Measurements from ENCODE around the gene HADHA. TPM values are rescaled to one million over a fixed set of nuclear protein-coding genes. Genes with fewer than 3 reads are reported as not detected.

The HADHA gene
- total and polyA plus RNA-seq, 3 experiments from 2014 or later, result 116 to 126 (median 122) TPM

- Mint-ChIP-seq H3K4me1 (no peaks in the 10 kb centered on the region), H3K27me3 (peaks cover 0 to under 1% of the 10 kb centered on the region in 2 donors), H3K4me3 (no peak overlapping the region), H3K9me3 (peaks cover 0 to 2% (median 0%) of the 10 kb centered on the region in 5 donors), H3K27ac (no peak overlapping the region), H3K36me3 (peaks cover 0 to 3% (median 0%) of the 10 kb centered on the region in 3 donors)
- no peak for DNase-seq
- H3K36me3 ChIP-seq (ENCODE audit: insufficient read depth, low read length), result no peaks in the 10 kb centered on the region
- H3K27me3 ChIP-seq (ENCODE audit: insufficient read depth, low read length, poor library complexity, severe bottlenecking), result no peaks in the 10 kb centered on the region
- POLR2A ChIA-PET, result no interaction called here
- H3K4me3 ChIP-seq (ENCODE audit: low read length), result no peak overlapping the region
- H3K4me1 ChIP-seq (ENCODE audit: insufficient read depth, low read length), result no peaks in the 10 kb centered on the region
- CTCF ChIA-PET, result no interaction called here
- no peaks in the 10 kb centered on the region for H3K9me3 ChIP-seq (ENCODE audit: low read length)
- no peak overlapping the region for H3K27ac ChIP-seq (ENCODE audit: low read depth, low read length)
Measured at GRCh38 chr2:26161926-26162325, 82.5 kb downstream of the HADHA start.

DNA sequence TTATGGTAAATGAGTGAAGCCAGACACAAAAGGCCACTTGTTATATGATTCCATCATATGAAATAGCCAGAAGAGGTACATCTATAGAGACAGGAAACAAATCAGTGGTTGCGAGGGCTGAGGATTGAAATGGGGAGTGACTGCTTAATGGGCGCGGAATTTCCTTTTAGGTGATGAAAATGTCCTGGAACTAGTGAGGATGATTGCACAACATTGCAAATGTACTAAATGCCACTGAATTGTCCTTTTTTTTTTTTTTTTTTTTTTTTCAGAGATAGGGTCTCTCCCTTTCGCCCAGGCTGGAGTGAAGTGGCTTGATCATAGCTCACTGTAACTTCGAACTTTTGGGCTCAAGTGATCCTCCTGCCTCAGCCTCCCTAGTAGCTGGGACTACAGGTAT, 86.9 kb downstream of the HADHA start:
- no peak overlapping the region for H3K27ac Mint-ChIP-seq

DNA sequence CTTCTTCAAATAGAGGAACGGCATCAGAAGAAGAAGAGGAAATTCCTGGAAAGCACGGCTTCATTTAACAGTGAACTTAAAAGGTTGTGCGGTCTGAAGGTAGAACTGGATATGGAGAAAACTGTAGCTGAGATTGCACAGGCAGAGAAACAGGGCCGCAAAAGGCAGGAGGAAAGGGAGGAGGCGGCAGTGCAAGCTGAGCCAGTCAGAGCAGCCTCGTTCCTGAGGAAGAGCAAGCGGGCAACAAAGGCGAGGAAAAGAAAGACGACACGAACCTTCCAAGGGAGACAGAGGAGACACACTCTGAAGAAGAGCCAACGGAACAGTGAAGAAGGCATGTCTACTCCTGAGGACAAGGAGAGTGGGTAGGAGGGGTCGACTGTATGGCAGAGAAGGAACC, 94.2 kb downstream of the HADHA start:
- Histone ChIP-seq H3K27ac (ENCODE audit: low read depth, low read length) (no peak overlapping the region), H3K4me1 (ENCODE audit: insufficient read depth, low read length) (no peaks in the 10 kb centered on the region), H3K4me3 (ENCODE audit: low read length) (no peak overlapping the region), H3K27me3 (ENCODE audit: insufficient read depth, low read length, poor library complexity, severe bottlenecking) (peaks cover 4% of the 10 kb centered on the region), H3K36me3 (ENCODE audit: insufficient read depth, low read length) (no peaks in the 10 kb centered on the region), H3K9me3 (ENCODE audit: low read length) (no peaks in the 10 kb centered on the region)
- Mint-ChIP-seq H3K4me3 (peak overlapping the region in 1 of 7 donors; percentile 48), H3K36me3 (peaks cover 0 to 12% (median 2%) of the 10 kb centered on the region in 3 donors), H3K27ac (no peak overlapping the region), H3K9me3 (peaks cover 0 to 4% (median 0%) of the 10 kb centered on the region in 5 donors), H3K4me1 (no peaks in the 10 kb centered on the region), H3K27me3 (peaks cover 6 to 41% of the 10 kb centered on the region in 2 donors)
- POLR2A ChIA-PET, result no interaction called here
- CTCF ChIA-PET, result interaction anchor here (1.0 kb wide), 1 partner anchor 200 kb away, joined by 3 read pairs; no protein-coding TSS in a partner anchor
- no peak for DNase-seq

More for the DNA sequence above, 86.9 kb downstream of the HADHA start:
- H3K9me3 Mint-ChIP-seq, result peaks cover 0 to 5% (median 2%) of the 10 kb centered on the region in 5 donors
- peaks cover 8 to 15% of the 10 kb centered on the region in 2 donors for H3K27me3 Mint-ChIP-seq
- Histone ChIP-seq H3K4me3 (ENCODE audit: low read length) (no peak overlapping the region), H3K9me3 (ENCODE audit: low read length) (no peaks in the 10 kb centered on the region), H3K27me3 (ENCODE audit: insufficient read depth, low read length, poor library complexity, severe bottlenecking) (no peaks in the 10 kb centered on the region), H3K36me3 (ENCODE audit: insufficient read depth, low read length) (no peaks in the 10 kb centered on the region), H3K4me1 (ENCODE audit: insufficient read depth, low read length) (no peaks in the 10 kb centered on the region), H3K27ac (ENCODE audit: low read depth, low read length) (no peak overlapping the region)
- DNase-seq, result no peak
- POLR2A ChIA-PET, result no interaction called here
- H3K4me1 Mint-ChIP-seq, result no peaks in the 10 kb centered on the region
- peaks cover 0 to 10% (median 0%) of the 10 kb centered on the region in 3 donors for H3K36me3 Mint-ChIP-seq
- H3K4me3 Mint-ChIP-seq, result no peak overlapping the region
- CTCF ChIA-PET, result no interaction called here

DNA sequence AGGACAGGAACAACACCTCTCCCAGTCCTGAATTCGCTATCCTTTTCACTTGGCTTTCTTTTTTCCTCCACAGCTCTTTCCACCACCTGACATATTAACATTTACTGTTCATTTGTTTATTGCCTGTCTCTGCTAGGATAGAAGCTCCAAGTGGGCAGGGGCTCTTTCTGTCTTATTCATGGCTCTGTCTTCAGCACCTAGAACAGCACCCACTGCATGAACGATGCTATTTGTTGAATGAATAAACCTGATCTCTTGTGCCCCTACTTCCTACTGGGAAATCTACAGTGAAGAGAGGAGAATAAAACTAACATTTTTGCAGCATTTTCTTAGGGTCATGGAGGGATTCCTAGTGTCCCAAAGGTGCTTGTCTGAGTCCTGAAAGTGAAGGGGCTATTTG, 95.9 kb downstream of the HADHA start:
- Mint-ChIP-seq H3K36me3 (peaks cover 0 to 6% (median 2%) of the 10 kb centered on the region in 3 donors), H3K27ac (peak overlapping the region in 1 of 8 donors; percentile 33), H3K4me3 (no peak overlapping the region), H3K27me3 (peaks cover 6 to 30% of the 10 kb centered on the region in 2 donors), H3K9me3 (peaks cover 0 to 2% (median 0%) of the 10 kb centered on the region in 5 donors), H3K4me1 (no peaks in the 10 kb centered on the region)
- ChIA-PET CTCF (no interaction called here), POLR2A (no interaction called here)
- Histone ChIP-seq H3K4me3 (ENCODE audit: low read length) (no peak overlapping the region), H3K4me1 (ENCODE audit: insufficient read depth, low read length) (no peaks in the 10 kb centered on the region), H3K27me3 (ENCODE audit: insufficient read depth, low read length, poor library complexity, severe bottlenecking) (peaks cover 4% of the 10 kb centered on the region), H3K27ac (ENCODE audit: low read depth, low read length) (no peak overlapping the region), H3K36me3 (ENCODE audit: insufficient read depth, low read length) (no peaks in the 10 kb centered on the region), H3K9me3 (ENCODE audit: low read length) (no peaks in the 10 kb centered on the region)
- DNase-seq, result no peak

DNA sequence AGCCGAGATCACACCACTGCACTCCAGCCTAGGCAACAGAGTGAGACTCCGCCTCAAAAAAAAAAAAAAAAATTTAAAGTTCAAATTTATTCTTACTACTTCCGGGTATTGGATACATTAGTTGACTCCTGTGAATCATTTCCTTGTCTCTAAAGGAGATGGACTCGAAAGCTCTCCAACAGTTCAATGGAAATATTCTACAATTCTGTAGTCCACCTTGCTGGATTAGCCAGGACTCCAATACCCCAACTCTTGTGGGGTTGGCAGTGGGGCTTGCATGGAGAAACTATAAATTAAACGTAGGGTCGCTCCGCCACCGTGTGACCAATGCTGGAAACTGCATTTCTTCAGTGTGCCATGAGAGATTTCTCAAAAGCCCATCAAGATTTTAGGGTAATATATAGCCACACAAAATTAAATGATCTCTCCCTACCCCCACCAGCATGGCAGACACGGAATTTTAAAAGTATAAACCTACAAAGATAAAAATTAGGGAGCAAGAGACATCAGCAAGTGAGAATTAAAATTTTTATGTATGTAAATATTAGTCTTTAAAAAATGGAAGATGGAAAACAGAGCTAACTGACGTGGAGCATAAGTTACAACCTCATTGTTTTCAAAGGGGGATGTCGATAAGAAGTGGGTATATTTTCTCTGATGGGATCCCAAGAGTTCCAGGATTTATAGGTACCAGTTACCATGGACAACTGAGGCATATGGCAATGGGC, 99.3 kb downstream of the HADHA start:
- H3K4me3 Mint-ChIP-seq, result no peak overlapping the region

GRCh38 chr2:26144031-26144430, 100.4 kb downstream of the HADHA start:
- Histone ChIP-seq H3K4me3 (ENCODE audit: low read length) (no peak overlapping the region), H3K27me3 (ENCODE audit: insufficient read depth, low read length, poor library complexity, severe bottlenecking) (no peaks in the 10 kb centered on the region), H3K4me1 (ENCODE audit: insufficient read depth, low read length) (no peaks in the 10 kb centered on the region), H3K27ac (ENCODE audit: low read depth, low read length) (no peak overlapping the region), H3K9me3 (ENCODE audit: low read length) (no peaks in the 10 kb centered on the region), H3K36me3 (ENCODE audit: insufficient read depth, low read length) (no peaks in the 10 kb centered on the region)
- ChIA-PET CTCF (interaction anchor here (0.7 to 2.4 kb wide), 4 partner anchors 7 to 285 kb away, joined by 3 to 12 read pairs (median 8); no protein-coding TSS in a partner anchor), POLR2A (no interaction called here)
- Mint-ChIP-seq H3K4me3 (no peak overlapping the region), H3K4me1 (no peaks in the 10 kb centered on the region), H3K27me3 (peaks cover 1 to 5% of the 10 kb centered on the region in 2 donors), H3K36me3 (peaks cover 0 to 2% (median 0%) of the 10 kb centered on the region in 3 donors), H3K27ac (no peak overlapping the region), H3K9me3 (no peaks in the 10 kb centered on the region)
- no peak for DNase-seq

More for the DNA sequence above, 99.3 kb downstream of the HADHA start:
- Histone ChIP-seq H3K27ac (ENCODE audit: low read depth, low read length) (no peak overlapping the region), H3K27me3 (ENCODE audit: insufficient read depth, low read length, poor library complexity, severe bottlenecking) (peaks cover under 1% of the 10 kb centered on the region), H3K9me3 (ENCODE audit: low read length) (no peaks in the 10 kb centered on the region), H3K4me3 (ENCODE audit: low read length) (no peak overlapping the region), H3K36me3 (ENCODE audit: insufficient read depth, low read length) (no peaks in the 10 kb centered on the region), H3K4me1 (ENCODE audit: insufficient read depth, low read length) (no peaks in the 10 kb centered on the region)
- Mint-ChIP-seq H3K4me1 (no peaks in the 10 kb centered on the region), H3K27me3 (peaks cover 3 to 12% of the 10 kb centered on the region in 2 donors), H3K27ac (no peak overlapping the region), H3K9me3 (no peaks in the 10 kb centered on the region), H3K36me3 (peaks cover 0 to 2% (median 0%) of the 10 kb centered on the region in 3 donors)
- DNase-seq, result peak; percentile 27 to 70 (median 42)
- POLR2A ChIA-PET, result no interaction called here
- CTCF ChIA-PET, result interaction anchor here (0.7 to 2.4 kb wide), 7 partner anchors 9 to 339 kb away, joined by 3 to 12 read pairs (median 3); partner anchors contain the start of gene ASXL2

DNA sequence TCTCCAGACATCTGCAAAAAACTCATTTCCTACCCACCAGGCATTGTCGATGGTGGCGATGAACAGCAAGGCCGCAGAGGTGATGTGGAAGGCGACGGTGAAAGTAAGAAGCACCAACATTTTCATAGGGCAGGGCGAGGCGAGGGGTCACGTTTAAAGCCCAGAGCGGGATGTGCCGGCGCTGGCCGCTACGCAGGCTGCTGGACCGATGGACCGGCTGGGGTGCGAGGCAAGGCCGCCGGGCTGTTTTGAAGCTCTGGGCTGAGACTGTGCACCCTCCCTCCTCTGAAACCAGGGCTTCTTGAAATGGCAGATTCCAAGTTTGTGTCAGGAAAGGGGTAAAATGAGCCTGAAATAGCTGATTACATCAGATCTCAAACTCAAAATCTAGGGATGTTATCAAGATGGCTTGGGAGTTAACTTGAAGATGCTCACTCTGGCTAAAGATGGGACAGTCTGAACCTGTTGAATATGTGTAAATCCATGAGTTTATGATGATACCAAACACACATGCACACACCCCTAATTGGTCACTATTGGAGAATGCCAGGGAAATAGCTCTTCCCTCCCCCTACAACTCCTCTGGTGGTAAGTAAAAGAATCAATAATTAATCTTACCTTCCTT, 103.2 kb downstream of the HADHA start:
- CTCF ChIA-PET, result interaction anchor here (1.0 to 1.8 kb wide), 2 partner anchors 53 to 190 kb away, joined by 3 read pairs; no protein-coding TSS in a partner anchor
- no peak for DNase-seq
- Histone ChIP-seq H3K36me3 (ENCODE audit: insufficient read depth, low read length) (no peaks in the 10 kb centered on the region), H3K4me3 (ENCODE audit: low read length) (no peak overlapping the region), H3K4me1 (ENCODE audit: insufficient read depth, low read length) (no peaks in the 10 kb centered on the region), H3K27ac (ENCODE audit: low read depth, low read length) (no peak overlapping the region), H3K27me3 (ENCODE audit: insufficient read depth, low read length, poor library complexity, severe bottlenecking) (no peaks in the 10 kb centered on the region), H3K9me3 (ENCODE audit: low read length) (no peaks in the 10 kb centered on the region)
- H3K4me1 Mint-ChIP-seq, result no peaks in the 10 kb centered on the region
- no peaks in the 10 kb centered on the region for H3K9me3 Mint-ChIP-seq
- H3K27ac Mint-ChIP-seq, result peak overlapping the region in 2 of 8 donors; percentile 7 to 17
- no peak overlapping the region for H3K4me3 Mint-ChIP-seq
- POLR2A ChIA-PET, result no interaction called here
- peaks cover 0 to 1% of the 10 kb centered on the region in 2 donors for H3K27me3 Mint-ChIP-seq
- peaks cover 0 to 8% (median 2%) of the 10 kb centered on the region in 3 donors for H3K36me3 Mint-ChIP-seq

Data from CD8-positive, alpha-beta memory T cell (primary cell).